ENCODE results near the gene CCDC171.
"Not testable (repeated sequence)": the region's sequence is repeated elsewhere in the genome, so short reads cannot be mapped to it uniquely, and the experiment has no call there.

Gene CCDC171

DNA sequence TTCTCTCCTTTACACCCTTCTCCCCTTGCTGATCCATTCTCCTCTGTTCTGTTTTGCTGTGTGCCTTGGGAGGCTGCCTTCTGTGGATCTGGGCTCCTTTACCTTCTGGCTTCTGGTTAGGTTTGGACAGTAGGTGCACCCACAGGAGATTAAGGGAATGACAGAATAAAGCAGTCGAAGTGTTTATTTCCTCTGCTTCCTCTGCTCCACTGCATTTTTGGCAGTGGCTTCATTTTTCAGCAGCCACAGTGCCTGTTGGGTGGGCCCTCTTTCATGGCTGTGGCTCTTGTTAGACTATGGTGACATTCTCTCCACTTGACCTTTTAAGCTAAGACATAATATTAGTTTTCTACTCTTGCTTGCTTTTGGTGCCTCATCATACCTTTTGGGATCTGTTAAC lies 144.1 kb downstream of the CCDC171 start:
- DNase-seq (ENCODE audit: low read depth in 3 of 3), result no peak

DNA sequence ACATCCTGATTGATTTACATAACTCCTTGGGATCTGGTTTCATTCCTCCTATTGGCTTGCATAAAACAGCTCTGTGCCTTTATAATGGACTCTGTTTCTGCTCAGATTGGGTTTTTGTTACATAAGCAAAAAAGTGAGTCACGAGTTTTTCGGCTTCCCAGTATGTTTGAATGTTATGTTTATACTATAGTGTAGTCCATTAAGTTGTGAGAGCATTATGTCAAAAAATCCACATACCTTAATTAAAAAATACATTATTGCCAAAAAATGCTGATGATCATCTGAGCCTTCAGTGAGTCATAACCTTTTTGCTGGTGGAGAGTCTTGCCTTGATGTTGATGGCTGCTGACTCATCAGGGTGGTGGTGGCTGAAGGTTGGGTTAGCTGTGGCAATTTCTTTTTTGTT lies 144.6 kb downstream of the CCDC171 start:
- no peak for DNase-seq (ENCODE audit: low read depth in 3 of 3)

GRCh38 chr9:15699876-15700559 lies 147.2 kb downstream of the CCDC171 start:
- DNase-seq (ENCODE audit: low read depth in 3 of 3), result not testable (repeated sequence)

DNA sequence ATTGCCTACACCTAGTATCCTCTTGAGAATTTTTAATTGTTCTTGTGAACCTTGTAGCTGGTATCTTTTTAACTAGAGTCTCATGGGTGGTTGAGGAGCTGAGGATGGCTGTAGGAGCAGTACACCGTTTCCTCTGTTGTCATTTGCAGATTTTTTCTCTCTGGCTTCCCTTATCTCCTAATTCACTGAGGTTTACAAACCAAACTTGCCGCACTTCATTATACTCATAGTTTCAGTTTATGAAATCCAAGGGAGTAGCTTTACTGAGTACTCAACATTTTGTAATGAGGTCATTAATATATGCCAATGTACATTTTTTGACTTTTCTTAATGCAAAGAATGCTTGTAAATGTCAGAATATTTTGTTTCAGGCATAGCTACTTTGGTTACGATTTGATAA lies 154.2 kb downstream of the CCDC171 start:
- DNase-seq (ENCODE audit: low read depth in 3 of 3), result no peak

DNA sequence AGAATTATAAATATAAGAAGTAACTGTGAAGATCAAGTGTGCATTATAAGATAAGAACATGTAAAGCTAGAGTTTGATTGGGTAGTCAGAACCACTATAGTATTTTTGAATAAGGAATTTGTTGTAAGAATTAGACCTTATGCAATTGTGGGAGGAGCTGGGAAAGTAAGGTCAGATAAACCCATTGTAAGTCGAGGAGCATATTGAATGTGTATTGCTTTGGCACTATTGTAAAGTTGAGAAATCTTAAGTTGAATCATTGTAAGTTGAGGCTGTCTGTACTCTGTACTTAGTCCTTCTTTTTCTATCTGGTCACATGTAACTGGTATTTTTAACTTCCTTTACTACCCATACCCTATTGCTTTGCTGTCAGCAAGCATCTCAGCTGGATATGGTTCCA lies 158.7 kb downstream of the CCDC171 start:
- DNase-seq (ENCODE audit: low read depth in 3 of 3), result no peak

DNA sequence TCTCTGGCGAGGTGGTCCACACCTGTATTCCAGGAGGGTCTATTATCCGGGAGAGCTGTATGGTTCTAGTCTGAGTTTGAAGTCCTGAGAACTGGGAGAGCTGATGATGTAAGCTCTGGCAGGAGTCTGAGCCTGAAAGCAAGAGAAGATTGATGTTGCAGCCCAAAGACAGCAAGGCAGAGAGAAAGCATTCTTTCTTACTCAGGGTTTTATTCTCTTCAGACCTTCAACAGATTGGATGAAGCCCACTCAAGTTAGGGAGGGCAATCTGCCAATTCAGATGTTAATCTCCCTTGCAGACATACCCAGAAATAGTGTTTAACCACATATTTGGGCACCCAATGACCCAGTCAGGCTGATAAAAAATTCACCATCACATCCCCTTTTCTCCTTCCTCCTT lies 159.1 kb downstream of the CCDC171 start:
- no peak for DNase-seq (ENCODE audit: low read depth in 3 of 3)

DNA sequence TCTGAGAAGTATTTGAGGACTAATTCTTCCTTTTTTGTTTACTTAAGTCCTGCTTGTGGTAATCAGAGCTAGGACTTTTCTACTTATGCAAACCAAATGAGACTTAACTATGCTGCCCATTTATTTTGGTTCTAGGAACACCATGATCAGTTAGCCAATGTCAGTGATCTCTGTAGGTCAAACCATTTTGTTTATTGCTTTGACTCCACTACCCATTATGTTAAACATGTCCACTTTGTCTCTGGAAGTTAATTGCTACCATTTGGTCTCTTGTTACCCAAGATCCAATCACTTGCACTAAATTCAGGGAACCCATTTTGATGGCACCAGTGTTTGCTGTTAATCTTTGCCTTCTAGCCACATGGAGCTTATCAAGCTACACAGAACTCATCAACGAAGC lies 161.9 kb downstream of the CCDC171 start:
- no peak for DNase-seq (ENCODE audit: low read depth in 3 of 3)

DNA sequence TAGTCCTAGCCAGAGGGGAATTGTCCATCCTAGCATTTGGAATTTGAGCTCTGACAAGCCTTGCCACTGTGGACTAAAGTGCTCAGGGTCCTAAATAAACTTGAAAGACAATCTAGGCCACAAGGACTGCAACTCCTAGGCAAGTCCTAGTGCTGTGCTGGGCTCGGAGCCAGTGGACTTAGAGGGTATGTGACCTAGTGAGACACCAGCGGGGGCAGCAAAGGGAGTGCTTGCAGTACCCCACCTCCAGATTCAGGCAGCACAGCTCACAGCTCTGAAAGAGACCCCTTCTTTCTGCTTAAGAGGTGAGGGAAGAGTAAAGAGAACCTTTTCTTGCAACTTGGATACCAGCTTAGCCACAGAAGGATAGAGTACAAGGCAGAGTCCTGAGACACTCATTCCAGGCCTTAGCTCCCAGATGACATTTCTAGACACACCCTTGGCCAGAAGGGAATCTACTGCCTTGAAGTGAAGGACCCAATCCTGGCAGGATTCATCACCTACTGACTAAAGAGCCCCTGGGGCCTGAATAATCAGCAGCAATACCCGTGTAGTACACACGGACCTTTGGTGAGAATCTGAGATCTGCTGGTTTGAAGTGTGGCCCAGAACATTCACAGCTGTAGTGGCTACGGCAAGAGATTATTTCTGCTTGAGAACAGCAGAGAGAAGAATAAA lies 164.6 kb downstream of the CCDC171 start:
- DNase-seq (ENCODE audit: low read depth in 3 of 3), result no peak

GRCh38 chr9:15718423-15718822 lies 165.6 kb downstream of the CCDC171 start:
- DNase-seq (ENCODE audit: low read depth in 3 of 3), result no peak

DNA sequence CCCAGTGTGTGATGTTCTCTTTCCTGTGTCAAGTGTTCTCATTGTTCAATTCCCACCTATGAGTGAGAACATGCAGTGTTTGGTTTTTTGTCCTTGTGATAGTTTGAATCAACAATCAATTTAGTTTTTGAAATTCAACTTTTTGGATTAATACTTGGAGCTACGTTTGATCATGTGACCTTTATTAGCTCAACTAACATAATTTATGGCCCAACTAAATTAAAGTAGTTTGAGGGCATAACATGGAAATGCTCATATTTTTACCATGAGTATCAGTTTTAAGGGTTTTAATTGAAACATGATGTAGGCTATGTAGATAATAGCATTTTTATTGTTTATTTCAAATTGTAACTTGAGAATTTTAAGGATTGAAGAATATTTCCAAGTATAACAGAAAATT lies 168.0 kb downstream of the CCDC171 start:
- DNase-seq (ENCODE audit: low read depth in 3 of 3), result no peak

DNA sequence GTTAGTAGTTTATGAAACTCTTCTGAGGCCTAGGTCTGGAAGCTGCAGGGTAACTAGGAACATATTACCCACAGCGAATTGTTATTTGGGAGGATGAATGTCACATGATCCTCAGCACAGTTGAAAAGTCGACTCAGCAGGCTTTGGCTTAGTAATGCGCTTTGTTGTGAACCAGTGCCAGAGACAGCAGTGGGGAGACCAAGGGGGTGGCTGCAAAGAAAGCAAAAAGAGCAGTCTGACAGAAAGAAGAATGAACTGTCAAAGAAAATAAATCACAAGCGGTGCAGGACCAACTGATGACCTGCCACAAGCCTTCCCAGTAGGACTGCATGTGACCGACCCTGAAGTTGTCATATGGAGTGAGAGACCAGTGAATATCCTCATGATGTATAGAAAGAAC lies 170.0 kb downstream of the CCDC171 start:
- no peak for DNase-seq (ENCODE audit: low read depth in 3 of 3)

GRCh38 chr9:15724016-15724415 lies 171.2 kb downstream of the CCDC171 start:
- DNase-seq (ENCODE audit: low read depth in 3 of 3), result no peak

DNA sequence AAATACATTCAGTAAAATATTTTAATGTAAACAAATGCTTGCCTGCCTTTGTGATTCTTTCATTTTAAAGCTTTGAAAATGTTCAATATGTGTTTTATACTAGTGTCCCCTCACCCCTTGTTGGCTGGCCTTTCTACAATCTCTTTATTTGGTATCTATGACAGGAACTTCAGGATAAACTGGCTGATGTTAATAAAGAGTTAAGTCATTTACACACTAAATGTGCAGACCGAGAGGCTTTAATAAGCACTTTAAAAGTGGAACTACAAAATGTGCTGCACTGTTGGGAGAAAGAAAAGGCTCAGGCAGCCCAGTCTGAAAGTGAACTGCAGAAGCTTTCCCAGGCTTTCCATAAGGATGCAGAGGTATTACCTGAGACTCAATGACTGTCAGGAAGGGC lies 171.8 kb downstream of the CCDC171 start:
- DNase-seq (ENCODE audit: low read depth in 3 of 3), result no peak

- DNase-seq (ENCODE audit: low read depth in 3 of 3), result no peak
Observed at GRCh38 chr9:15725953-15726352, 173.1 kb downstream of the CCDC171 start.

- DNase-seq (ENCODE audit: low read depth in 3 of 3), result no peak
Observed at GRCh38 chr9:15729507-15729906, 176.7 kb downstream of the CCDC171 start.

- no peak for DNase-seq (ENCODE audit: low read depth in 3 of 3)
Observed at GRCh38 chr9:15735083-15735857, 182.4 kb downstream of the CCDC171 start.

DNA sequence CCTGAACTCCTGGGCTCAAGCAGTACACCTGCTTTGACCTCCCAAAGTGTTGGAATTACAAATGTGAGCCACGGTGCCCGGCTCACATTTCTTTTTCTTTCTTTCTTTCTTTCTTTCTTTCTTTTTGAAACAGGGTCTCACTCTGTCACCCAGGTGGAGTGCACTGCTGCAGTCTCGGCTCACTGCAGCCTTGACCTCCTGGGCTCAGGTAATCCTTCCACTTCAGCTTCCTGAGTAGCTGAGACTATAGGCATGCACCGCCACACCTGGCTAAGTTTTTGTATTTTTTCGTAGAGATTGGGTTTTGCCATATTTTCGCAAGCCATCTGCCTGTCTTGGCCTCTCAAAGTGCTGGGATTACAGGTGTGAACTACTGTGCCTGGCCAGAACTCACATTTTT lies 183.7 kb downstream of the CCDC171 start:
- no peak for DNase-seq (ENCODE audit: low read depth in 3 of 3)

DNA sequence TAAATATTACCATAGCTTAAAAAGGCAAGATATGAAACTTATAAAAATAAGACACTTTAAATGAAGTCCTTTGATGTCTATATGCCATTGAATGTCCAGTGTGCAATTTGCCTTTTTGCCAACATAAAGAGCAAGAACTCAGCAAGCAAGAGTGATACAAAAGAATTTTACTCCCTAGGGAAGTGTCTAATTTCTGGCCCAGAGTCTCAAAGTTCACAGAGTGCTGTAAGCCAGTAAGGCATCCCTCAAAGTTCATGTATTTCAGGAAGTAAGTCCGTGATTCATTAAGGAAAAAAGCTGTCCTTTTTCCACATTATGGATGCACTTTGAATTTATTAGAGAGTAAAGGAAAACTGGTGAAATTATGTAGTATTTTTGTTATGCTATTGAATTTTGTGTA lies 185.2 kb downstream of the CCDC171 start:
- DNase-seq (ENCODE audit: low read depth in 3 of 3), result no peak

DNA sequence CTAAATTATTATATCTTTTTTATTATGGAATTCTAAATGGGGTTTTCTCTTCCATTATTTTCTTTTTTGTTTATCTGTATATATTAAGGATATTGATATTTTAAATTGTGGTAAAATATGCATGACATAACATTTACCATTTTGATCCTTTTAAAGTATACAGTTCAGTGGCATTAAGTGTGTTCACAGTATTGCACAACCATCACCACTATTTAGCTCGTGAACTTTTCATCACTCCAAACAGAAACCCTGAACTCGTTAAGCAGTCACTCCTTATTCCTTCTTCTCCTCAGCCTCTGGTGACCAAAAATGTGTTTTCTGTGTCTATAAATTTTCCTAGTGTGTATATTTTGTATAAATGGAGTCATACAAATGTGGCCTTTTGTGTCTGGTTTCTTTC lies 188.2 kb downstream of the CCDC171 start:
- DNase-seq (ENCODE audit: low read depth in 3 of 3), result no peak

DNA sequence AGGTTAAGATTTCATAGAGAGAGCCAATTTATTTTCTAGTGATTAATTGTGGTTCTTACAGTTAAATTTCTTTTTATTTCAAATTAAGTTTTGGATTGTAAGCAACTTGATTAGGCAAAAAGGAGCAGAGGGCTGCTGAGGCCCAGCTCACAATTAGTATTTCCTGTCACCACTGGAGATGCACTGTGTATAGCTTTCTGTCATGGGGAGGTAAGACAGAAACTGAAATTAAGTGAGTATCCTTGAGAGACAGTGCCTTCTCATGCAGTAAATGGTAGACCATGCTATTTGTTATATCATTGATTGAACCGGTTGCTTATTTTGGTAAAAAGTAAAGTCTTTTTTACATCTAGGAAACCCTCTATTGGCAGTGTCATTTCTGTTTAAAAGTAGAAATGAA lies 190.7 kb downstream of the CCDC171 start:
- DNase-seq (ENCODE audit: low read depth in 3 of 3), result no peak

DNA sequence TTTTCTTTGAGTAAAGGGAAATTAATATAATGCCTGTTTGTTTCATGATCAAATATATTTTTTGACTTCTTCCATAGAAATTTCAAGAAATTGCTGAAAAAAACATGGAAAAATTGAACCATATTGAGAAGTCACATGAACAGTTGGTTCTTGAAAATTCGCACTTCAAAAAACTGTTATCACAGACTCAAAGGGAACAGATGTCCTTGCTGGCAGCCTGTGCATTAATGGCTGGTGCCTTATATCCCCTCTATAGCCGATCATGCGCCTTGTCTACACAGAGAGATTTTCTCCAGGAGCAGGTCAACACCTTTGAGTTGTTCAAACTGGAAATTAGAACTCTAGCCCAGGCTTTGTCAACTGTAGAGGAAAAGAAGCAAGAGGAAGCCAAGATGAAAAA lies 191.4 kb downstream of the CCDC171 start:
- DNase-seq (ENCODE audit: low read depth in 3 of 3), result no peak

GRCh38 chr9:15746905-15747304 lies 194.1 kb downstream of the CCDC171 start:
- DNase-seq (ENCODE audit: low read depth in 3 of 3), result no peak

DNA sequence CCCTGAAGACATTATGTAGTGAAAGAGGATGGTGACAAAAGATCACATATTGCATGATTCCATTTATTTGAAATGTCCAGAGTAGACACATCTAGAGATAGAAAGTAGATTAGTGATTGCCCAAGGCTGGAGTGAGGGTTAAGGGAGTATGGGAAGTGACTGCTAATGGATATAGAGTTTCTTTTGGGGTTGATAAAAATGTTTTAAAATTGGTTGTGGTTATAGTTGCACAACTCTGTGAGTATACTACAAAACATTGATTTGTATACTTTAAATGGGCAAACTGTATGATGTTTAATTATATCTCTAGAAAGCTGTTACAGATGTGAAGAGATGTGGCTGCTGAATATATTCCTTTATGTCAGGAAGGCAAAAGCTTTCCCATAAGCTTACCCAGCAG lies 202.8 kb downstream of the CCDC171 start:
- DNase-seq (ENCODE audit: low read depth in 3 of 3), result no peak

Measured in stimulated activated CD4-positive, alpha-beta T cell treated with anti-CD3 and anti-CD28 coated beads, TNF-alpha, amount 100 ng/mL, for 4 hours (primary cell).